ENCODE measurements around the gene PBX1. TPM values are rescaled to one million over a fixed set of nuclear protein-coding genes. Genes with fewer than 3 reads are reported as not detected.

The PBX1 gene
- total RNA-seq (2013) = 0.87 TPM
- under 1 TPM in 1 of 3 donors, not detected in 2; 0.07 TPM for polyA plus RNA-seq
- not detected in 2 replicates for polyA minus RNA-seq
- 0 to 40.6 (median 0.31) reads per million in 11 experiments for total RNA-seq

- Histone ChIP-seq H3K4me2 (replicated peaks; ENCODE audit: extremely low read depth, low read length, poor library complexity, severe bottlenecking) (peak within 1 kb of the TSS; percentile 76), H3K27ac (ENCODE audit: low read depth in 1 of 2, low read length in 2 of 2) (no peak within 1 kb of the TSS), H3K9me3 (replicated peaks in 1 of 2; ENCODE audit: control insufficient read depth in 1 of 2, insufficient read depth in 1 of 2, low read length in 2 of 2) (peaks cover 0 to under 1% of the 10 kb centered on the region in 2 donors), H3K4me3 (replicated peaks in 1 of 3; ENCODE audit: low read depth in 2 of 3, low read length in 3 of 3) (peak within 1 kb of the TSS; percentile 49 to 73 (median 59)), H3K9ac (ENCODE audit: insufficient read depth, low read length, poor library complexity, severe bottlenecking) (no peak within 1 kb of the TSS), H2AFZ (ENCODE audit: insufficient read depth, low read depth, low read length, poor library complexity, severe bottlenecking) (peak within 1 kb of the TSS; percentile 67), H3K4me1 (ENCODE audit: control insufficient read depth in 1 of 2, insufficient read depth in 2 of 2, low read length in 2 of 2) (peaks cover 11 to 18% of the 10 kb centered on the region in 2 donors), H3K79me2 (ENCODE audit: insufficient read depth, low read length) (no peaks in the 10 kb centered on the region), H4K20me1 (ENCODE audit: insufficient read depth, low read length) (no peaks in the 10 kb centered on the region), H3K27me3 (ENCODE audit: control insufficient read depth in 2 of 2, insufficient read depth in 2 of 2, low read length in 2 of 2) (peaks cover 22 to 35% of the 10 kb centered on the region in 2 donors), H3K36me3 (replicated peaks in 1 of 2; ENCODE audit: control insufficient read depth in 1 of 2, insufficient read depth in 2 of 2, low read length in 2 of 2) (no peaks in the 10 kb centered on the region)
- peaks cover 0 to 5% of the 10 kb centered on the region in 2 donors for H3K36me3 Mint-ChIP-seq
- H3K4me3 Mint-ChIP-seq = peak within 1 kb of the TSS; percentile 78 to 96
- peaks cover 29 to 39% (median 34%) of the 10 kb centered on the region in 3 donors for H3K27me3 Mint-ChIP-seq (ENCODE audit: low read depth in 3 of 3)
- intact Hi-C loops (cut with micrococcal nuclease) = no loop called here
- peak within 1 kb of the TSS in 1 of 7 donors; percentile 56 for H3K27ac Mint-ChIP-seq
- TF ChIP-seq CTCF (IDR thresholded peaks at IDR 0.05) = no peak
- WGBS (ENCODE audit: insufficient coverage) = 0% methylated on average over 13 of the region's 28 CpGs
- peak; percentile 59 to 61 (median 60) for DNase-seq
- H3K4me1 Mint-ChIP-seq = peaks cover 28% of the 10 kb centered on the region
- H3K9me3 Mint-ChIP-seq = peaks cover 0 to 8% (median 5%) of the 10 kb centered on the region in 7 donors
These were observed at the start of gene PBX1 for GRCh38 chr1:164558461-164559341. PBX1 (plus strand) TSS chr1:164559184.

- H3K4me1 ChIP-seq (ENCODE audit: control insufficient read depth in 1 of 2, insufficient read depth in 2 of 2, low read length in 2 of 2) = no peaks in the 10 kb centered on the region
- no peaks in the 10 kb centered on the region for H3K4me1 Mint-ChIP-seq
- H3K27ac ChIP-seq (ENCODE audit: low read depth in 1 of 2, low read length in 2 of 2) = no peak overlapping the region
- H4K20me1 ChIP-seq (ENCODE audit: insufficient read depth, low read length) = no peaks in the 10 kb centered on the region
- no peak for DNase-seq
- WGBS (ENCODE audit: insufficient coverage) = 50% methylated on average over 1 of the region's 1 CpG
- H2AFZ ChIP-seq (ENCODE audit: insufficient read depth, low read depth, low read length, poor library complexity, severe bottlenecking) = no peak overlapping the region
- H3K79me2 ChIP-seq (ENCODE audit: insufficient read depth, low read length) = no peaks in the 10 kb centered on the region
- H3K36me3 Mint-ChIP-seq = no peaks in the 10 kb centered on the region
- H3K36me3 ChIP-seq (replicated peaks in 1 of 2; ENCODE audit: control insufficient read depth in 1 of 2, insufficient read depth in 2 of 2, low read length in 2 of 2) = no peaks in the 10 kb centered on the region
- peaks cover 0 to 8% (median 0%) of the 10 kb centered on the region in 7 donors for H3K9me3 Mint-ChIP-seq
- peaks cover 0 to 5% (median 2%) of the 10 kb centered on the region in 3 donors for H3K27me3 Mint-ChIP-seq (ENCODE audit: low read depth in 3 of 3)
- H3K9me3 ChIP-seq (replicated peaks in 1 of 2; ENCODE audit: control insufficient read depth in 1 of 2, insufficient read depth in 1 of 2, low read length in 2 of 2) = no peaks in the 10 kb centered on the region
- H3K27ac Mint-ChIP-seq = no peak overlapping the region
- no peak overlapping the region for H3K4me3 Mint-ChIP-seq
- H3K9ac ChIP-seq (ENCODE audit: insufficient read depth, low read length, poor library complexity, severe bottlenecking) = no peak overlapping the region
- H3K4me3 ChIP-seq (replicated peaks in 1 of 3; ENCODE audit: low read depth in 2 of 3, low read length in 3 of 3) = no peak overlapping the region
- H3K4me2 ChIP-seq (replicated peaks; ENCODE audit: extremely low read depth, low read length, poor library complexity, severe bottlenecking) = no peak overlapping the region
- no peaks in the 10 kb centered on the region for H3K27me3 ChIP-seq (ENCODE audit: control insufficient read depth in 2 of 2, insufficient read depth in 2 of 2, low read length in 2 of 2)
- TF ChIP-seq CTCF (IDR thresholded peaks at IDR 0.05) = no peak
- intact Hi-C loops (cut with micrococcal nuclease) = no loop called here
These were observed 48.5 kb upstream of the PBX1 start for GRCh38 chr1:164510435-164510834.

Data from CD14-positive monocyte (primary cell).